Neural progenitor cell (in vitro differentiated cells): Measurements from ENCODE around the gene UBAP2L.

Experiments used
- EZH2 ChIP-seq: fragments of 200-600 bp; sonication (generic); IDR thresholded peaks from 2 replicates; pipeline ENCODE4 v1.6.1; 2017; ENCODE audit warnings: antibody characterized with exemption, mild to moderate bottlenecking, moderate library complexity
- EZH2phosphoT487 ChIP-seq: fragments of 200-600 bp; sonication (generic); IDR thresholded peaks from 2 replicates; pipeline ENCODE4 v1.6.1; 2017; ENCODE audit warnings: antibody characterized with exemption
- TF ChIP-seq, protein P1 (sequence below): fragments of 200-600 bp; sonication (generic); IDR thresholded peaks from 2 replicates; pipeline ENCODE4 v1.5.1; 2017; ENCODE audit warnings: antibody characterized with exemption, mild to moderate bottlenecking

DNA sequence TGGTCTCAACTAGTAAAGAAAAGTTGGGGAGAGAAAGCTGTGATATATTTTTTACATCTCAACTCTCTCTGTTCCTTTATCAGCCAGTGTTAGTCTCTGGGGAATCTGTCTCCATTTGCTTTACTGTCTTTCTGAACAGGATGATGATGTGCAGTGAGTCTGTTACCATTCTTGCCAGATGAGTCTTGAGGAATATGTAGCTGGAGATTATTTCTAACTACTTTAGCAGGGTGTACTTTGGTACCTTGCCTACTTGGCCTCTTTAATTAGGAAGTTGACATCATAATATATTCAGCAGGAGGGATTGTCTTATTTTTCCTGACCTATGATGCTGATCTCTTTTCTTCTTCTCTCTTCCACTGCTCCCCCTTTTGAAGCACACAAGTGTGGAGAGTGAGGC, 35.9 kb downstream of the UBAP2L start:
- TF ChIP-seq, protein P1, sequence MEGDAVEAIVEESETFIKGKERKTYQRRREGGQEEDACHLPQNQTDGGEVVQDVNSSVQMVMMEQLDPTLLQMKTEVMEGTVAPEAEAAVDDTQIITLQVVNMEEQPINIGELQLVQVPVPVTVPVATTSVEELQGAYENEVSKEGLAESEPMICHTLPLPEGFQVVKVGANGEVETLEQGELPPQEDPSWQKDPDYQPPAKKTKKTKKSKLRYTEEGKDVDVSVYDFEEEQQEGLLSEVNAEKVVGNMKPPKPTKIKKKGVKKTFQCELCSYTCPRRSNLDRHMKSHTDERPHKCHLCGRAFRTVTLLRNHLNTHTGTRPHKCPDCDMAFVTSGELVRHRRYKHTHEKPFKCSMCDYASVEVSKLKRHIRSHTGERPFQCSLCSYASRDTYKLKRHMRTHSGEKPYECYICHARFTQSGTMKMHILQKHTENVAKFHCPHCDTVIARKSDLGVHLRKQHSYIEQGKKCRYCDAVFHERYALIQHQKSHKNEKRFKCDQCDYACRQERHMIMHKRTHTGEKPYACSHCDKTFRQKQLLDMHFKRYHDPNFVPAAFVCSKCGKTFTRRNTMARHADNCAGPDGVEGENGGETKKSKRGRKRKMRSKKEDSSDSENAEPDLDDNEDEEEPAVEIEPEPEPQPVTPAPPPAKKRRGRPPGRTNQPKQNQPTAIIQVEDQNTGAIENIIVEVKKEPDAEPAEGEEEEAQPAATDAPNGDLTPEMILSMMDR = no peak
- TF ChIP-seq EZH2 (no peak), EZH2phosphoT487 (no peak)
